HepG2 (cell line): ENCODE data around the gene INPP4B. TPM values are rescaled to one million over a fixed set of nuclear protein-coding genes. Genes with fewer than 3 reads are reported as not detected.

Experiments used
- ATAC-seq: fragments of 200-7000 bp; cut with Tn5 transposase; 3 replicates; pipeline ENCODE4 v1.9.1; 2020; ENCODE audit warnings: mild to moderate bottlenecking, moderate library complexity
- BruUV-seq: library from RNA; stranded (reverse); fragments of 400-500 nt; replicated peaks from 2 replicates; lab custom pipeline; 2021; lab: Mats Ljungman, UMichigan
- CTCF ChIA-PET: fragments of 300-600 bp; formaldehyde crosslinking; extraction: SDS; loops from one replicate; lab custom pipeline; 2021; ENCODE audit warnings: low total read pairs, inconsistent platforms, low intra/inter-chr PET ratio; lab: Yijun Ruan, JAX
- POLR2A ChIA-PET: fragments of 350-600 bp; sonication (Branson Sonifier 250); formaldehyde crosslinking; loops from one replicate; lab custom pipeline; 2020; ENCODE audit warnings: antibody characterized with exemption, inconsistent platforms; lab: Yijun Ruan, JAX
- DNase-seq: peaks from one replicate; pipeline ENCODE4 v3.0.0-alpha.2; 2015; ENCODE audit warnings: low spot score
- FAIRE-seq: peaks from 3 replicates; lab custom pipeline; 2011; peaks lifted over from hg19 to GRCh38; lab: Jason Lieb, UNC
- H2AFZ ChIP-seq: one replicate; pipeline ENCODE4 v1.6.1; 2011; ENCODE audit warnings: low read length, inconsistent platforms
- H3K27ac ChIP-seq: fragments of 300-600 bp; 3 replicates; pipeline ENCODE4 v1.8.0; 2011; ENCODE audit warnings: mixed run types, mild to moderate bottlenecking, mixed read lengths, low read length, inconsistent platforms; ENCODE audit not compliant: insufficient read depth; ENCODE audit errors: extremely low read length
- H3K27me3 ChIP-seq, 2 experiments: fragments of 200-600 bp in 1 of 2; 2 replicates in 1 of 2; 3 replicates in 1 of 2; pipeline versions ENCODE4 v1.6.0 to v1.8.0; 2011; ENCODE audit warnings: low read length in 2 of 2, mild to moderate bottlenecking in 2 of 2, moderate library complexity in 2 of 2, inconsistent platforms in 1 of 2; ENCODE audit not compliant: insufficient read depth in 2 of 2, control insufficient read depth in 1 of 2
- H3K36me3 ChIP-seq, 2 experiments: fragments of 200-600 bp in 1 of 2; replicated peaks in 1 of 2; 2 replicates in 1 of 2; 3 replicates in 1 of 2; pipeline versions ENCODE4 v1.5.1 to v1.8.0; 2011; ENCODE audit warnings: low read length in 2 of 2, inconsistent platforms in 1 of 2; ENCODE audit not compliant: insufficient read depth in 2 of 2, control insufficient read depth in 1 of 2
- H3K4me1 ChIP-seq: 2 replicates; pipeline ENCODE4 v1.5.1; 2012; ENCODE audit warnings: low read length, inconsistent platforms; ENCODE audit not compliant: insufficient read depth
- H3K4me2 ChIP-seq: 2 replicates; pipeline ENCODE4 v1.6.0; 2011; ENCODE audit warnings: low read depth, low read length, inconsistent platforms
- H3K4me3 ChIP-seq, 3 experiments: fragments of 200-600 bp in 1 of 3; sonication (generic), shearing (Covaris generic) in 1 of 3; replicated peaks in 1 of 3; 2 replicates each; pipeline ENCODE4 v1.5.1; 2011 to 2016; ENCODE audit warnings: low read length in 3 of 3, inconsistent platforms in 2 of 3, low read depth in 2 of 3, mild to moderate bottlenecking in 2 of 3, control low read depth in 1 of 3, mixed read lengths in 1 of 3; ENCODE audit not compliant: insufficient read depth in 1 of 3
- H3K79me2 ChIP-seq: one replicate; pipeline ENCODE4 v1.6.1; 2011; ENCODE audit warnings: low read length, inconsistent platforms; ENCODE audit not compliant: insufficient read depth
- H3K9ac ChIP-seq: 2 replicates; pipeline ENCODE4 v1.6.0; 2011; ENCODE audit warnings: mild to moderate bottlenecking, low read depth, low read length, inconsistent platforms; ENCODE audit not compliant: insufficient read depth
- H3K9me3 ChIP-seq: 2 replicates; pipeline ENCODE4 v1.5.1; 2012; ENCODE audit warnings: mild to moderate bottlenecking, low read length
- H4K20me1 ChIP-seq: 2 replicates; pipeline ENCODE4 v1.6.0; 2011; ENCODE audit warnings: inconsistent platforms, mild to moderate bottlenecking, low read length, moderate library complexity; ENCODE audit not compliant: insufficient read depth
- ATRX ChIP-seq: sonication (generic); formaldehyde crosslinking; IDR thresholded peaks from 2 replicates; pipeline ENCODE4 v1.4.0; 2020; ENCODE audit warnings: missing genetic modification reagents, borderline replicate concordance
- HMGXB3 ChIP-seq: sonication (generic); formaldehyde crosslinking; IDR thresholded peaks from 2 replicates; pipeline ENCODE4 v1.4.0; 2020; ENCODE audit warnings: missing genetic modification reagents, borderline replicate concordance
- KLF11 ChIP-seq: IDR thresholded peaks from 2 replicates; pipeline ENCODE4 v1.6.1; 2016; ENCODE audit warnings: missing compliant biosample characterization
- NR2F6 ChIP-seq, 2 experiments: IDR thresholded peaks; 2 replicates each; pipeline ENCODE4 v1.6.1; 2016; ENCODE audit warnings: antibody characterized with exemption in 1 of 2, mild to moderate bottlenecking in 1 of 2
- RFXAP ChIP-seq: sonication (generic); formaldehyde crosslinking; IDR thresholded peaks from 2 replicates; pipeline ENCODE4 v1.4.0; 2020; ENCODE audit warnings: missing genetic modification reagents, borderline replicate concordance
- ZFP90 ChIP-seq: sonication (generic); formaldehyde crosslinking; IDR thresholded peaks from 2 replicates; pipeline ENCODE4 v1.8.0; 2022; ENCODE audit warnings: missing genetic modification reagents, mild to moderate bottlenecking, inconsistent platforms, borderline replicate concordance
- WGBS: methylation state at CpG from one replicate; pipeline ENCODE4 v1.1.6; 2017; ENCODE audit warnings: low lambda C conversion rate; 5-methylcytosine and 5-hydroxymethylcytosine counted together
- in situ Hi-C: cut with HindIII; loops from 2 replicates; pipeline ENCODE4 v1.10.0; 2017; ENCODE audit warnings: low pct_unique_long_range_greater_than_20kb; ENCODE audit not compliant: extremely low pct_ligation_motif_present
- intact Hi-C: fragments of 100-400 bp; cut with micrococcal nuclease; formaldehyde crosslinking; loops from one replicate; pipeline ENCODE4 v1.10.0; 2022; ENCODE audit not compliant: unreplicated experiment
- polyA plus RNA-seq, 8 experiments: library from polyadenylated mRNA; depleted of rRNA in 3 of 8; stranded (reverse) in 7 of 8; unstranded in 1 of 8; fragments of >200 nt; fragmentation: Illumina TruSeq in 4 of 8; extraction: Trizol in 4 of 8; gene quantifications; 2 replicates each; pipeline versions ENCODE4 v1.2.1 to v1.2.3, GENCODE V29; 2011 to 2016; ENCODE audit warnings: low read depth in 4 of 8, missing spikeins in 1 of 8, mixed read lengths in 1 of 8; ENCODE audit not compliant: insufficient read depth in 1 of 8
- total RNA-seq, 5 experiments: library from RNA; depleted of rRNA; stranded (reverse); fragments of >200 nt; fragmentation: Illumina TruSeq; extraction: Trizol; gene quantifications; 2 replicates each; pipeline ENCODE4 v1.2.3, GENCODE V29; 2016; ENCODE audit warnings: low read depth in 1 of 5
- TF ChIP-seq, protein P1 (sequence below): sonication (generic); formaldehyde crosslinking; IDR thresholded peaks from one replicate; pipeline ENCODE4 v1.5.1; 2020; ENCODE audit warnings: mild to moderate bottlenecking, missing genetic modification reagents; ENCODE audit errors: not compliant biosample characterization
- TF ChIP-seq, protein P2 (sequence below): IDR thresholded peaks from 2 replicates; pipeline ENCODE4 v1.6.1; 2016; ENCODE audit warnings: low read depth

The INPP4B gene
- total and polyA plus RNA-seq, 2 of the 13 experiments (the other 11 are each of a cell fraction or from before 2014, with no cell fraction given), result not detected

DNA sequence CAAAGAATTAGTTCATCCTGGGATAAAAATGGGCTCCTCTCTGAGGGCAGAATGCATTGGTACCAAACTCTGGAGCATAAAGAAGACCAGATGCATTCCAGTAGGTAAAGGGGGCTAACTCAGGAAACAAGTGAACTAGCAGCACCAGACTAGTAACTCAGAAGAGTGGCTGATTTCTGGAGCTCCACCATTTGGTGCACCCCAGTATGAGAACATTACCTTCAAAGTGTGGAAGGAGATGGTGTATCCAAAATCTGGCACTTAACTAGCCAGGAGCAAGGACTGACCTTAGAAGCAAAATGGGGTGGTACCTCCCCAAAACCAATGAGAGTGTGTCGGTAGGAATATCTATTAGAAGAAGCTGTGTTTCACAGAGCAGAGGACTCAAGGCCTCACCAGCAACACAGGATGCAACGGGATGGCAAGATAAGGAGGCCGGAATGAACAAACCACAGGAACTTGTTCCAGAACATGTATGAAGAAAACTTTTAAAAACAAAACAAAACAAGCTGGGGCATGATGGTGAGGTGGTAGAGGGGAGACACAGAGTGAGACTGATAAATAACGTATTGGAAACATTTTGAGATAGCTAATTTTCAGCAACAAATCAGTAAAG is 142.3 kb downstream of the INPP4B start:
- intact Hi-C loops (no loop called here), in situ Hi-C loops (no loop called here)
- Histone ChIP-seq H3K9me3 (peaks cover 24% of the 10 kb centered on the region), H4K20me1 (no peaks in the 10 kb centered on the region), H3K27me3 (no peaks in the 10 kb centered on the region), H3K4me2 (no peak overlapping the region), H3K4me1 (no peaks in the 10 kb centered on the region), H3K79me2 (no peaks in the 10 kb centered on the region), H3K9ac (no peak overlapping the region), H3K36me3 (no peaks in the 10 kb centered on the region), H3K27ac (no peak overlapping the region), H3K4me3 (no peak overlapping the region), H2AFZ (no peak overlapping the region)
- BruUV-seq, result no TSS peak
- ChIA-PET CTCF (no interaction called here), POLR2A (no interaction called here)
- FAIRE-seq, result no peak
- no peak for ATAC-seq
- DNase-seq, result no peak
- 0% methylated on average over 4 of the region's 4 CpGs for WGBS
- TF ChIP-seq ZFP90 (CRISPR knock-in tag) (no peak), KLF11 (CRISPR knock-in tag) (no peak), NR2F6 (IDR thresholded peaks at IDR 0.05) (no peak), NR2F6 (CRISPR knock-in tag; IDR thresholded peaks at IDR 0.05) (no peak), RFXAP (no peak), ATRX (no peak), HMGXB3 (CRISPR knock-in tag) (no peak)
- TF ChIP-seq, protein P1, sequence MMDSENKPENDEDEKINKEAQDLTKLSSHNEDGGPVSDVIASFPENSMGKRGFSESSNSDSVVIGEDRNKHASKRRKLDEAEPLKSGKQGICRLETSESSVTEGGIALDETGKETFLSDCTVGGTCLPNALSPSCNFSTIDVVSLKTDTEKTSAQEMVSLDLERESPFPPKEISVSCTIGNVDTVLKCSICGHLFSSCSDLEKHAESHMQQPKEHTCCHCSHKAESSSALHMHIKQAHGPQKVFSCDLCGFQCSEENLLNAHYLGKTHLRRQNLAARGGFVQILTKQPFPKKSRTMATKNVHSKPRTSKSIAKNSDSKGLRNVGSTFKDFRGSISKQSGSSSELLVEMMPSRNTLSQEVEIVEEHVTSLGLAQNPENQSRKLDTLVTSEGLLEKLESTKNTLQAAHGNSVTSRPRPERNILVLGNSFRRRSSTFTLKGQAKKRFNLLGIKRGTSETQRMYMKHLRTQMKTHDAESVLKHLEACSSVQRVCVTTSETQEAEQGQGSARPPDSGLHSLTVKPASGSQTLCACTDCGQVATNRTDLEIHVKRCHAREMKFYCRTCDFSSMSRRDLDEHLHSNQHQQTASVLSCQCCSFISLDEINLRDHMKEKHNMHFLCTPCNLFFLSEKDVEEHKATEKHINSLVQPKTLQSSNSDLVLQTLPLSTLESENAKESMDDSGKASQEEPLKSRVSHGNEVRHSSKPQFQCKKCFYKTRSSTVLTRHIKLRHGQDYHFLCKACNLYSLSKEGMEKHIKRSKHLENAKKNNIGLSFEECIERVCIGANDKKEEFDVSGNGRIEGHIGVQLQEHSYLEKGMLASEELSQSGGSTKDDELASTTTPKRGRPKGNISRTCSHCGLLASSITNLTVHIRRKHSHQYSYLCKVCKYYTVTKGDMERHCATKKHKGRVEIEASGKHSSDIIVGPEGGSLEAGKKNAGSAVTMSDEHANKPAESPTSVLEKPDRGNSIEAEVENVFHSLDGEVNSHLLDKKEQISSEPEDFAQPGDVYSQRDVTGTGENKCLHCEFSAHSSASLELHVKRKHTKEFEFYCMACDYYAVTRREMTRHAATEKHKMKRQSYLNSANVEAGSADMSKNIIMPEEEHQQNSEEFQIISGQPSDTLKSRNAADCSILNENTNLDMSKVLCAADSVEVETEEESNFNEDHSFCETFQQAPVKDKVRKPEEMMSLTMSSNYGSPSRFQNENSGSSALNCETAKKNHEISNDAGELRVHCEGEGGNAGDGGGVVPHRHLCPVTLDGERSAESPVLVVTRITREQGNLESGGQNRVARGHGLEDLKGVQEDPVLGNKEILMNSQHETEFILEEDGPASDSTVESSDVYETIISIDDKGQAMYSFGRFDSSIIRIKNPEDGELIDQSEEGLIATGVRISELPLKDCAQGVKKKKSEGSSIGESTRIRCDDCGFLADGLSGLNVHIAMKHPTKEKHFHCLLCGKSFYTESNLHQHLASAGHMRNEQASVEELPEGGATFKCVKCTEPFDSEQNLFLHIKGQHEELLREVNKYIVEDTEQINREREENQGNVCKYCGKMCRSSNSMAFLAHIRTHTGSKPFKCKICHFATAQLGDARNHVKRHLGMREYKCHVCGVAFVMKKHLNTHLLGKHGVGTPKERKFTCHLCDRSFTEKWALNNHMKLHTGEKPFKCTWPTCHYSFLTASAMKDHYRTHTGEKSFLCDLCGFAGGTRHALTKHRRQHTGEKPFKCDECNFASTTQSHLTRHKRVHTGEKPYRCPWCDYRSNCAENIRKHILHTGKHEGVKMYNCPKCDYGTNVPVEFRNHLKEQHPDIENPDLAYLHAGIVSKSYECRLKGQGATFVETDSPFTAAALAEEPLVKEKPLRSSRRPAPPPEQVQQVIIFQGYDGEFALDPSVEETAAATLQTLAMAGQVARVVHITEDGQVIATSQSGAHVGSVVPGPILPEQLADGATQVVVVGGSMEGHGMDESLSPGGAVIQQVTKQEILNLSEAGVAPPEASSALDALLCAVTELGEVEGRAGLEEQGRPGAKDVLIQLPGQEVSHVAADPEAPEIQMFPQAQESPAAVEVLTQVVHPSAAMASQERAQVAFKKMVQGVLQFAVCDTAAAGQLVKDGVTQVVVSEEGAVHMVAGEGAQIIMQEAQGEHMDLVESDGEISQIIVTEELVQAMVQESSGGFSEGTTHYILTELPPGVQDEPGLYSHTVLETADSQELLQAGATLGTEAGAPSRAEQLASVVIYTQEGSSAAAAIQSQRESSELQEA (CRISPR knock-in tag), result no peak
- TF ChIP-seq, protein P2, sequence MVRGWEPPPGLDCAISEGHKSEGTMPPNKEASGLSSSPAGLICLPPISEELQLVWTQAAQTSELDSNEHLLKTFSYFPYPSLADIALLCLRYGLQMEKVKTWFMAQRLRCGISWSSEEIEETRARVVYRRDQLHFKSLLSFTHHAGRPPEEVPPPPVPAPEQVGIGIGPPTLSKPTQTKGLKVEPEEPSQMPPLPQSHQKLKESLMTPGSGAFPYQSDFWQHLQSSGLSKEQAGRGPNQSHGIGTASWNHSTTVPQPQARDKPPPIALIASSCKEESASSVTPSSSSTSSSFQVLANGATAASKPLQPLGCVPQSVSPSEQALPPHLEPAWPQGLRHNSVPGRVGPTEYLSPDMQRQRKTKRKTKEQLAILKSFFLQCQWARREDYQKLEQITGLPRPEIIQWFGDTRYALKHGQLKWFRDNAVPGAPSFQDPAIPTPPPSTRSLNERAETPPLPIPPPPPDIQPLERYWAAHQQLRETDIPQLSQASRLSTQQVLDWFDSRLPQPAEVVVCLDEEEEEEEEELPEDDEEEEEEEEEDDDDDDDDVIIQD (CRISPR knock-in tag), result no peak
